K562 treated with DMSO at 1 percent for 48 hours (cell line): ENCODE measurements around the gene SETDB1. TPM values are rescaled to one million over a fixed set of nuclear protein-coding genes. Genes with fewer than 3 reads are reported as not detected.

Experiments used
- total RNA-seq: library from RNA; unstranded; fragments of 300-600 nt; gene quantifications from 2 replicates; pipeline ENCODE4 v1.2.3, GENCODE V29; 2022; ENCODE audit warnings: low replicate concordance; ENCODE audit errors: extremely low read depth

SETDB1 gene
- total RNA-seq = not detected in 2 replicates

DNA sequence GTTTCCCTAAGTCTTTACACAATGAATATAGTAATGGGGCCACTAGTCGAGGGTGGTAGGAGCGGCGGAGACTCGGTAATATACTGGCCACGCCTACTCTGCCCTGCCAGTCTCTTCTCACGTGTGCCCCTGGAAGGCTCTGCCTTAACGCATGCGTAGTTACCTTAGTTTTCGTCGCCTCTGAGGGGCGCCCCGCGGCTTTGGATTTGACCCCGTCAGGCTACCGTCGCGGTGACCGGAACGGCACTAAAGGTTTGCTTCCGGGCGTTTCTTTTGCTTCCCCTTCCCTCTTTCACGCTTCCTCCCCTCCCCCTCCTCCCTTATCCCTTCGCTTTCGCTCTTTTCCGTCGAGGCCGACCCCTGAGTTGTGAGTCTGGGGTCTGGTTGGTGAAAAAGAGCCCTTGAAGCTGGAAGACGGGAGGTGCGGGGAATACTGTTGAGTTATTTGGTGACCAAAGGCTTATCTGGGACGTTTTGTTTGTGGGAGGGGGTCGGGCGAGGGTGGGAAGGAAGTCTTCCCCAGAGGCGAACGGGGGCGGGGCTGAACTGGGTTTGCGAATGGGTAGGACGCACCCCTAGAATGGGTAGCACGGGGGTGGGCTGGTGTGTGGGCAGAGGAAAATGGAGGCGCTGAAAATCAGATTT is at the start of gene SETDB1:
Gene SETDB1 (plus strand): TSS at position 267 of the 645 bp plus-strand sequence. CDS start 1,352 bp downstream, outside the sequence.

DNA sequence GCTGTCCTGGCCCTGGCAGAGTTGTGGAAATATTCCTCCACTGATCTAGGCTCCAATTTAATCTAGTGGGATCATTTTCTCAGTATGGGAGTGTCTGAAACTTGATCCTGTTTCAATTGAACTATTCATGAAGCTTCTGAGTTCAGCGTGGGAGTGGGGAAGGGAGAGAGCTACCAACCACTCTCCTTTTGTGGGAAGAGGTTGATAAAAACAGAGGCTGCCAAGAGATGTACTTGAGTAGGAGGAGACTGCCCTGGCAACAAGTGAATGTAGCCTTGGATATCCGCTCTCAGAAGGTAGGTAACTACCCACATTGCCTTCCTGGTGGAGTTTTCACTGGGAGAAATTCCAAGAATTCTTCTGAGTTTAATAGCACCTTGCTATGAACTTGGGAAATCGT is 39.1 kb upstream of the SETDB1 start, which contains the start of gene CTXND2:
Gene CTXND2 (plus strand): TSS at position 119 of the 400 bp plus-strand sequence. CDS start 25,179 bp downstream, outside the sequence.

GRCh38 chr1:150974580-150975478 is 48.7 kb downstream of the SETDB1 start, which contains the start of gene CERS2:
TSS of gene CERS2 (minus strand) at chr1:150974835. CDS start at chr1:150969090, 5,745 bp downstream.

DNA sequence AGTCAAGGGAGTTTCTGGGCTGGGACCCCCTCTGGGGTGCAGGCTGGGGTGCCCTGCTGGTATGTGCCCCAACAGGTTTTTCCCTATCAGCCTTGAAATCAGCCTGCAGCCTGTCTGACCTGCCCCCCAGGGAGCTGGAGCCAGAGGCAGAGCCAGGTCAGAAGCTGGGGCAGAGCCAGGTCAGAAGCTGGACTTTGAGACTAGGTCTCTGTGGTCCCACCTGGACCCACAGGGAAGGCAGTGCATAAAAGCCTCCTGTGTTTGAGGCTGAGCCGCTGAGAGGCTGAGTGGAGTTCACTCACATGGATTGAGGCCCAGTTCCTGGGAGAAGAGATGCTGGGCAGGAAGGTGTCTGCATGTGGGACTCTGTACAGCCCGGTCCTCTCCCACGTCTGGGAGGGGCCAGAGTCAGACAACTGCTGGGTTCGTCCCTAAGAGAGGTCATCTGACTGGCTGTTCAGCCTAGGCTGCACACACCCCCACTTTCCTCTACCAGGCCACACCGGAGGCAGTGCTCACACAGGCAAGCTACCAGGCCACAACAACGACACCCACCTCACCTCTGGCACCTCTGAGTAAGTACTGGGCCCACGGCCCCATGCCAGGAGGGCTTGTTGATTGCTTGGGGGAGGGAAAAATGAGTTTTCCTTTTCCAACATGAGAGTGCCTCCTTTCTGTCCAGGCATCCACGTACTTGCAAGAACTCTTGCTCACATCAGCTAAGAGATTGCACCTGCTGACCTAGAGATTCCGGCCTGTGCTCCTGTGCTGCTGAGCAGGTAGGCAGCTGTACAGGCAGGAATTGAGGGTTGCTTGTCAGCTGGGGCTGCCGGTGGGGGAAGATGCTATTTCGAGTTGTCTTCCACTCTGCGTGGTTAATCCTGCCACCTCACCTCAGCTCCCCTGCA is 55.9 kb downstream of the SETDB1 start, which contains the start of gene ANXA9:
Gene ANXA9 (plus strand): TSS at position 488 of the 908 bp plus-strand sequence. CDS start 814 bp downstream, outside the sequence.

GRCh38 chr1:151006327-151007052 is 80.3 kb downstream of the SETDB1 start, which contains the start of gene MINDY1:
TSS of gene MINDY1 (minus strand) at chr1:151006902. CDS start at chr1:151002617, 4,285 bp downstream.

GRCh38 chr1:151008244-151009205 is 82.4 kb downstream of the SETDB1 start, which contains the start of gene PRUNE1:
TSS of gene PRUNE1 (plus strand) at chr1:151008449. CDS start at chr1:151008633, 184 bp downstream.

Other genes starting within 250 kb of the SETDB1 start
- gene GOLPH3L, start 229.2 kb upstream of the SETDB1 start, total RNA-seq = not detected in 2 replicates
- gene HORMAD1, start 205.5 kb upstream of the SETDB1 start, total RNA-seq = not detected in 2 replicates
- gene CTSS, start 160.6 kb upstream of the SETDB1 start, total RNA-seq = not detected in 2 replicates
- gene CTSK, start 118.1 kb upstream of the SETDB1 start, total RNA-seq = not detected in 2 replicates
- gene ARNT, start 49.8 kb upstream of the SETDB1 start, total RNA-seq = not detected in 2 replicates
- not detected in 2 replicates for gene CTXND2, start 39.2 kb upstream of the SETDB1 start, total RNA-seq
- gene CERS2, start 48.5 kb downstream of the SETDB1 start, total RNA-seq = 153 TPM in 1 of 2 replicates, not detected in the other
- not detected in 2 replicates for gene ANXA9, start 55.9 kb downstream of the SETDB1 start, total RNA-seq
- not detected in 2 replicates for gene MINDY1, start 80.5 kb downstream of the SETDB1 start, total RNA-seq
- gene PRUNE1, start 82.1 kb downstream of the SETDB1 start, total RNA-seq = not detected in 2 replicates
- not detected in 2 replicates for gene BNIPL, start 110.2 kb downstream of the SETDB1 start, total RNA-seq
- gene C1orf56, start 121.4 kb downstream of the SETDB1 start, total RNA-seq = not detected in 2 replicates
- not detected in 2 replicates for gene CDC42SE1, start 133.3 kb downstream of the SETDB1 start, total RNA-seq
- gene MLLT11, start 134.0 kb downstream of the SETDB1 start, total RNA-seq = not detected in 2 replicates
- not detected in 2 replicates for gene GABPB2, start 144.4 kb downstream of the SETDB1 start, total RNA-seq
- gene SEMA6C, start 220.3 kb downstream of the SETDB1 start, total RNA-seq = not detected in 2 replicates
- not detected in 2 replicates for gene TNFAIP8L2, start 230.3 kb downstream of the SETDB1 start, total RNA-seq
- not detected in 2 replicates for gene LYSMD1, start 239.5 kb downstream of the SETDB1 start, total RNA-seq
- gene SCNM1, start 239.8 kb downstream of the SETDB1 start, total RNA-seq = not detected in 2 replicates
- not detected in 2 replicates for gene TMOD4, start 249.6 kb downstream of the SETDB1 start, total RNA-seq